HL-60/S4 (cell line): ENCODE measurements around the gene KRT10.

Source experiments
- in situ Hi-C: fragments of 300-500 bp; cut with MboI; formaldehyde crosslinking; loops from 2 replicates; pipeline ENCODE4 v1.14.3; 2022; ENCODE audit warnings: low sequenced_read_pairs

KRT10 gene

GRCh38 chr17:40809721-40810421 is 12.5 kb downstream of the KRT10 start:
- in situ Hi-C loops, result no loop called here

DNA sequence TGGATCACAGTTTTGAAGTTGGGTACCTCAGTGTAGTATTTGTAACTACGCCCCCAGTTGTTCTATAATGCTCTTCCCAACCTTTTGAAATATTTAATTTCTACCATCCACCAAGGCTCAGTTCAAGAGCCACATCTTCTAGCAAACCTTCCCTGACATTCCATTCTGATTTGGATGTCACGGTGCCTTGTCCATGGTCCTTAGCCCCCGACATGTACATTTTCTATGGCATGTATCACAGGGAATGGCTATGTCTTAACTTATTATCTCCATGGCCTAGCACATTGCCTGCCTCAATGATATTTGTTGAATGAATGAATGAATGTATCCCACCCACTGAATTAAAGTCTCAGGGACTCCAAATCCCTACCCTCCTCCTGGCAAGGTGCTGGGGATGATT is 16.3 kb downstream of the KRT10 start:
- in situ Hi-C loops, result no loop called here

- in situ Hi-C loops, result no loop called here
These were observed 18.8 kb downstream of the KRT10 start for GRCh38 chr17:40803617-40804082.

- in situ Hi-C loops, result no loop called here
These were observed 21.3 kb downstream of the KRT10 start for GRCh38 chr17:40801157-40801556.

GRCh38 chr17:40800381-40800780 is 22.0 kb downstream of the KRT10 start:
- in situ Hi-C loops, result no loop called here

DNA sequence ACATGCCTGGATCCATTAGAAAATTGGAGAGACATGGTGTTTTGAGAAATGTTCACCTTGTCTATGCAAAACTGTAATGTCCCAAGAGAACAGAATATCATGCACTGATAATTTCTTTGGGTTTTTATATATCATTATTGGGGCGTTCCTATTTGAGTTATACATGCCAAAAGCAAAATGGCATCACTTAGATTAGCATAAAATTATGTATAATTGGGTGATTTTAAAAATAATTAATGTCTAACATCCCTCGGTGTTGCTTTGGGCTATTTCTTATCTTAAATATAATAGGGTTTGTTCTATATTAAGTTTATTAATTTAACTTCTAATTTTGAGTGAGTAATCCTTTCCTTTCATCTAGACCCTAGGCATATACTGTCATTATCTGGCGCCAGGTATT is 22.6 kb downstream of the KRT10 start, which contains the start of gene KRT28:
Gene KRT28 (minus strand): TSS at position 101 of the 400 bp plus-strand sequence. CDS start 66 bp downstream, at position 35.
- in situ Hi-C loops, result no loop called here

DNA sequence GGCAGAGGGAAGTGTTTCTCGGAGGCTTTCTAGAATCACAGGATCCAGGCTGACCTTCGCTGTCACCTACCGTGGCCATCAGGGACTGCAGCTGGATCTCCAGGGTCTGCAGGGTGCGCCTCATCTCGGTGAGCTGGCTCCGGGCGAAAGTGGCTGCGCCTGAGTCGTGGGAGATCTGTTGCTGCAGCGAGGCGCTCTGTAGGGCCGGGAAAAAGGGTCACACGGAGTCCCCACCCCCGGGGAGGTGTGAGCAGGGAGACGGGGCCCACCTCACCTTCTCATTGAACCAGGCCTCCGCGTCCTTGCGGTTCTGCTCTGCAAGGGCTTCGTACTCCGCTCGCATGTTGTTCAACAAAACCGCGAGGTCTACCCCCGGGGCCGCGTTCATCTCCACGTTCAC is 25.6 kb downstream of the KRT10 start:
- in situ Hi-C loops, result no loop called here

DNA sequence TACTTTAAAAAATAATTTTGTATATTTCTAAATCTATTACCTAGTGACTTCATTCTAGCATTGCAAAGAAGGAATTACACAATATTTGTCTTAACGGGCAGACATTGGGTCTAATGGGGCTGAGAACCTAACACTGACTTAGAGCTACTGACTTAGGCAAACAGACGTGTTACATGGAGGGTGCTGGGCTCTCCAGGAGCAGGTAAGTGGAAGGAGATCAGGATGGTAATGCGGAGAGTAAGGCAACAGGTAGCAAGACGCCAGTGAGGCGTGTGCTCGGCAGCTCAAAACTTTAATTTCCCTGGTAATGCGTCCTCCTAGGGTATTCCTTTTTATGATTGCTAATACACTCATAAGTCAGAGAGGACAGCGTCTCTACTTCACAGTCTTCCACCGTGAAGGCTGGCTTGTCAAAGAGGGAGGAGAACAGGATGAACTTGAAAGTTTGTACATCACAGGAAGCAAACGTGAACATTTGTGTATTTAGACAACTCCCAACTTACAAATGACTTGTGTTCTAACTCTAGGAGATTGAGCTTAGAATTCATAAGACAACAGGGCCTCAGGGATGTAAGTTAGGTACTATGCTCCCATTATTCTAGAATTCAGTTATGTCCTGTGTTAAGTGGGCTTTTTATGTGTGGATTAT is 27.3 kb downstream of the KRT10 start:
- in situ Hi-C loops, result no loop called here

GRCh38 chr17:40794466-40794865 is 27.9 kb downstream of the KRT10 start:
- in situ Hi-C loops, result no loop called here

DNA sequence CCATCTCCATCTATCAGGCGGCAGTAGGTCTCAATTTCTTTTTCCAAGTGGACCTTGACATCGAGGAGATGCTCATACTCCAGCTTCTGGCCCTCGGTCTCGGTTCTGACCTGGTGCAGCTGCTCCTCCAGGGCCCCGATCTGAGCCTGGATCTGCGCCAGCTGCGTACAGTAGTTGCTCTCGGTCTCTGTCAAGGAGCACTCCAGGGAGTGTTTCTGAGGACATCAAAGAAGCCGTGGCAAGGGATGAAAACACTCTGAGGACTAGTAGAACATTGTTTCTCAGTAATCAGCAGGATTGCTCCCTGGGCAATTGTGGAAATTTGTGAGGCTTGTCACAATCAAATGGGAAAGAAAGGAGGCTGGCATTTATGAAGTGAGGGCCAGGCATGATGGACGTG is 28.6 kb downstream of the KRT10 start:
- in situ Hi-C loops, result no loop called here

DNA sequence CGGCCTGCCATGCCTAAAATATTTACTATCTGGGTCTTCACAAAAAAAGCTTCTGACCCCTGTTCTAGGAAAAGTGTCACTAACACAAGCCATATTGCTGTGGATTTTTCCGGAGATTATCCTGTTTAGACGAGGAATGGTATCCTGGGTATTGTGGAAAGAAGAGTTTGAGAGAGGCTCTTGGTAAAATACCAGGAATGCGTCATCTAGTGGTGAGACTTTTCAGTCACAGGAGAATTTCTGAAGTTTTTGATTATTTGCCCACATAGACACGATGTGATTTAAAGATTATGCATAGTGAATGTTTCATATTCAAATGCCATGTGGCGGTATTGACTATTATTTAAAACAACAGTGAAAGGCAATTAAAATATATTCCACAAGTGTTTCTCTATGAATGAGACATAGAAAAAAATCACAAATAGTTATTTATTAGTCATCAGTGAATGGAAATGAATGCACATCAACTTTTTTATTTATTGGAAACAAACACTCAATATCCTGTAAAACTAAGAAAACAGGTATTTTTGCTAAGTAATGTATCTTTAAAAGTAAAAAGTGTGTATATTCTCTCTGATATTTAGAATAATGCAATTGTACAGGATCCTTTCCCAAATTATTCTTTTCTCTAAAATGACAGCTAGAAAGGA is 30.5 kb downstream of the KRT10 start:
- in situ Hi-C loops, result no loop called here

- in situ Hi-C loops, result no loop called here
These were observed 31.3 kb downstream of the KRT10 start for GRCh38 chr17:40791111-40791510.

GRCh38 chr17:40782450-40782849 is 40.0 kb downstream of the KRT10 start, which contains the start of gene KRT27:
TSS of gene KRT27 (minus strand) at chr17:40782550. CDS start at chr17:40782493, 57 bp downstream.
- in situ Hi-C loops, result no loop called here

DNA sequence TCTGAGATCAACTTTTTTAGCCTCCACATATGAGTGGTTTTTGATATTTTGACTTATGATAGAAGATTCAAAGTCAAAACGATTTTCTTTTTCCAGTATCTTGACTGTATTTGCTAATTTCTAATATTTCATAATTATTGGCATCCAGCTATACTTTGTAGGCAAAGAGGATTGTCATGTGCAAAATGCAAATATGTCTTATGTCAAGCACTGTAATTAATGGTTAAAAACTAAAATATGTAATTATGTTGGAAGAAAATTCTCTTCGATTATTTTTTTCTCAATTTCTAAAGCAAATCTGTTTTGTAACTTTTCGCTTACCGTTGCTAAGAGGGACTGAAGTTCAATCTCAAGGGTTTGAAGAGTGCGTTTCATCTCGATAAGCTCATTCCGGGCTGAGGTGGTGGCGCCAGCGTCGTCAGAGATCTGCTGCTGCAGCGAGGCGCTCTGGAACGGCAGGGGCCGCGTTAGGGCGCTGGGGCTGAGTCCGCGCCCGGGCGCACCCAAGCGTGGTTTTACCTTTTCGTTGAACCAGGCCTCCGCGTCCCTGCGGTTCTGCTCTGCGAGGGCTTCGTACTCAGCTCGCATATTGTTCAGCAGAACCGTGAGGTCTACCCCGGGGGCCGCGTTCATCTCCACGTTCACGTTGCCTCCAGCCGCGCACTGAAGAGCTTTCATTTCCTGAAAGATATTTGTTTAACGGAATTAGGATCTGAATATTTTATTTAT is 43.1 kb downstream of the KRT10 start:
- in situ Hi-C loops, result no loop called here

DNA sequence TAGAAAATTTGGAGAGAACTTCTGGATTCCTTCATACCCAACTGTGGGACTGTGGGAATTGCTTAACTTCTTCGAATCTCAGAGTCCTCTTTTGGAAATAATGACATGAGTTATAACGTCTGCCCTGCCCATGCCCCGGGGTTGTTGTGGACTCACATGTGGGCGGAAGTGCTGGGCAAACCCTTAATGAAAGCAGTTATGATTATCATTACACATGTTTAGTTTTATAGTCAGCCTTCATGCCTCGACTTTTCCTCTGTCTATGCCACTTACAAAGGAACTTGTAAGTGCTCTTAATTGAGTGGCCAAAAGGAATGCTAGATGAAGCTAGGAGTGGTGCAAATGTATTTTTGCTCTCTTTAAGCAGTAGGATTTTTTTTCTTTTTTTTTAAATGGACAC is 44.0 kb downstream of the KRT10 start:
- in situ Hi-C loops, result no loop called here

DNA sequence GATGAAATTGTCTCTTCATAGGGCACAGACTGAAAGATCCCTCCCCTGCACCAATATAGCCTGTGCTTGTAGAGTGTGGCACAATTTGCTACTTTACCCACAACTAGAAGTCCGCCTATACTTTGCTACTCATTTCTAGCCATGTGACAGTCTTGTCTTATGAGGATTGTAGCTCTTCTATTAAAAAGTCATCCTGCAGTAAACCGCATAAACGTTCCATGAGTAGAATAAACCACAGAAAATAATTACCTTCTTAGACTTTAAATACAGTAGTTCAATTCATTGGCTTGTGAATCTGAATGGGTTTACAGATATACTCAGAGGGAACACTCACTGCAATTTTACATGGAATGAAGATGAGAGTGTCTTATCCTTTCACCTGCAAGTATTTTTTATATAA is 44.4 kb downstream of the KRT10 start:
- in situ Hi-C loops, result no loop called here

DNA sequence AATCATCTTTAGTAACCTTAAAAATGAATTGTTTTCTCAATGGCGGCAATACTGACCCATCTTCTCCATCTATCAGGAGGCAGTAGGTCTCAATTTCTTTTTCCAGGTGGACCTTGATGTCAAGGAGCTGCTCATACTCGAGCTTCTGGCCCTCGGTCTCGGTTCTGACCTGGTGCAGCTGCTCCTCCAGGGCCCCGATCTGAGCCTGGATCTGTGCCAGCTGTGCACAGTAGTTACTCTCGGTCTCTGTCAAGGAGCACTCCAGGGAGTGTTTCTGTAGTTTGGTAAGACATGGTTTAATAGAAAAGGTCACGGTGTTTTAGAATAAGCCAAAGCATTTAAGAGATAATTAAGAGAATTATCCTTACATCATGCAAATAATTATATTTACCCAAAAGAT is 45.0 kb downstream of the KRT10 start:
- in situ Hi-C loops, result no loop called here

GRCh38 chr17:40775945-40776344 is 46.5 kb downstream of the KRT10 start:
- in situ Hi-C loops, result no loop called here

GRCh38 chr17:40772101-40772500 is 50.3 kb downstream of the KRT10 start, which contains the start of gene KRT26:
TSS of gene KRT26 (minus strand) at chr17:40772201. CDS start at chr17:40772113, 88 bp downstream.
- in situ Hi-C loops, result no loop called here
